H9 (cell line): ENCODE data around the gene SCP2. TPM values are rescaled to one million over a fixed set of nuclear protein-coding genes. Genes with fewer than 3 reads are reported as not detected.

Experiments
- DNase-seq: peaks from one replicate; pipeline ENCODE4 v3.0.0-alpha.2; 2017
- H2AFZ ChIP-seq: one replicate; pipeline ENCODE4 v1.6.1; 2013; ENCODE audit warnings: mild to moderate bottlenecking, low read length, control low read depth, moderate library complexity
- H2AK5ac ChIP-seq: 2 replicates; pipeline ENCODE4 v1.6.1; 2013; ENCODE audit warnings: low read length, control low read depth, mixed read lengths; ENCODE audit not compliant: insufficient read length
- H2BK120ac ChIP-seq: one replicate; pipeline ENCODE4 v1.6.1; 2013; ENCODE audit warnings: low read depth, mild to moderate bottlenecking, low read length, control low read depth, inconsistent platforms; ENCODE audit not compliant: poor library complexity, severe bottlenecking
- H2BK12ac ChIP-seq: 2 replicates; pipeline ENCODE4 v1.6.1; 2013; ENCODE audit warnings: low read length, control low read depth, mixed read lengths, low read depth; ENCODE audit not compliant: insufficient read length
- H2BK15ac ChIP-seq: 2 replicates; pipeline ENCODE4 v1.6.1; 2013; ENCODE audit warnings: low read depth, low read length, control low read depth
- H2BK20ac ChIP-seq: one replicate; pipeline ENCODE4 v1.6.1; 2013; ENCODE audit warnings: low read depth, mild to moderate bottlenecking, low read length, control low read depth, inconsistent platforms; ENCODE audit not compliant: poor library complexity, severe bottlenecking
- H2BK5ac ChIP-seq: 2 replicates; pipeline ENCODE4 v1.6.1; 2013; ENCODE audit warnings: low read length, control low read depth, mixed read lengths; ENCODE audit not compliant: insufficient read length
- H3K14ac ChIP-seq: 2 replicates; pipeline ENCODE4 v1.6.1; 2013; ENCODE audit warnings: low read length, control low read depth; ENCODE audit not compliant: insufficient read depth
- H3K18ac ChIP-seq: 2 replicates; pipeline ENCODE4 v1.6.1; 2013; ENCODE audit warnings: low read depth, mild to moderate bottlenecking, mixed read lengths, low read length, control low read depth; ENCODE audit not compliant: insufficient read length
- H3K23ac ChIP-seq: 2 replicates; pipeline ENCODE4 v1.6.1; 2013; ENCODE audit warnings: low read length, control low read depth, mixed read lengths, low read depth; ENCODE audit not compliant: insufficient read length
- H3K23me2 ChIP-seq: 2 replicates; pipeline ENCODE4 v1.6.1; 2013; ENCODE audit warnings: low read depth, mild to moderate bottlenecking, mixed read lengths, low read length, control low read depth; ENCODE audit not compliant: insufficient read length, poor library complexity, severe bottlenecking
- H3K27ac ChIP-seq: 2 replicates; pipeline ENCODE4 v1.5.1; 2013; ENCODE audit warnings: low read length, control low read depth, mixed read lengths, low read depth; ENCODE audit not compliant: insufficient read length
- H3K27me3 ChIP-seq: 2 replicates; pipeline ENCODE4 v1.6.1; 2013; ENCODE audit warnings: low read length, control low read depth, inconsistent platforms; ENCODE audit not compliant: insufficient read depth
- H3K4ac ChIP-seq: 2 replicates; pipeline ENCODE4 v1.6.1; 2013; ENCODE audit warnings: low read depth, mild to moderate bottlenecking, control low read depth, inconsistent platforms, low read length, moderate library complexity
- H3K4me1 ChIP-seq: 2 replicates; pipeline ENCODE4 v1.6.1; 2013; ENCODE audit warnings: low read length, control low read depth, inconsistent platforms; ENCODE audit not compliant: insufficient read depth
- H3K4me2 ChIP-seq: 2 replicates; pipeline ENCODE4 v1.6.1; 2013; ENCODE audit warnings: low read length, control low read depth, mixed read lengths; ENCODE audit not compliant: insufficient read length, insufficient read depth
- H3K56ac ChIP-seq: 2 replicates; pipeline ENCODE4 v1.6.1; 2013; ENCODE audit warnings: low read depth, mild to moderate bottlenecking, mixed read lengths, low read length, control low read depth; ENCODE audit not compliant: insufficient read length
- H3K79me1 ChIP-seq: 2 replicates; pipeline ENCODE4 v1.6.1; 2013; ENCODE audit warnings: low read depth, mild to moderate bottlenecking, moderate library complexity, low read length, control low read depth, inconsistent platforms; ENCODE audit not compliant: insufficient read depth, poor library complexity, severe bottlenecking
- H3K79me2 ChIP-seq: 2 replicates; pipeline ENCODE4 v1.6.1; 2013; ENCODE audit warnings: low read length, control low read depth, inconsistent platforms; ENCODE audit not compliant: insufficient read depth
- H3K9ac ChIP-seq: 2 replicates; pipeline ENCODE4 v1.6.1; 2013; ENCODE audit warnings: low read length, control low read depth, mixed read lengths; ENCODE audit not compliant: insufficient read length; ENCODE audit errors: extremely low read depth
- H3K9me3 ChIP-seq: one replicate; pipeline ENCODE4 v1.6.1; 2013; ENCODE audit warnings: low read depth, low read length, inconsistent platforms; ENCODE audit not compliant: control insufficient read depth
- H3T11ph ChIP-seq: one replicate; pipeline ENCODE4 v1.6.1; 2013; ENCODE audit warnings: mild to moderate bottlenecking, low read length, control low read depth, inconsistent platforms
- H4K20me1 ChIP-seq: one replicate; pipeline ENCODE4 v1.6.1; 2013; ENCODE audit not compliant: control insufficient read depth, insufficient read length, insufficient read depth
- H4K5ac ChIP-seq: 2 replicates; pipeline ENCODE4 v1.6.1; 2013; ENCODE audit warnings: low read depth, mild to moderate bottlenecking, mixed read lengths, low read length, control low read depth; ENCODE audit not compliant: insufficient read length
- H4K8ac ChIP-seq: replicated peaks from 2 replicates; pipeline ENCODE4 v1.6.1; 2013; ENCODE audit warnings: low read length, control low read depth, mixed read lengths, low read depth; ENCODE audit not compliant: insufficient read length
- H4K91ac ChIP-seq: 2 replicates; pipeline ENCODE4 v1.6.1; 2013; ENCODE audit warnings: low read depth, mild to moderate bottlenecking, moderate library complexity, mixed read lengths, low read length, control low read depth; ENCODE audit not compliant: insufficient read length
- H3K27ac Mint-ChIP-seq, 3 experiments: 2 replicates in 2 of 3; 3 replicates in 1 of 3; pipeline ENCODE4 v1.8.0; 2020 to 2021; ENCODE audit warnings: mixed read lengths in 3 of 3, mild to moderate bottlenecking in 1 of 3, moderate library complexity in 1 of 3
- H3K27me3 Mint-ChIP-seq: 2 replicates; pipeline ENCODE4 v1.8.0; 2021; ENCODE audit warnings: low read depth, mild to moderate bottlenecking, moderate library complexity, mixed read lengths
- H3K36me3 Mint-ChIP-seq, 3 experiments: 2 replicates in 2 of 3; 3 replicates in 1 of 3; pipeline ENCODE4 v1.8.0; 2020 to 2021; ENCODE audit warnings: low read depth in 3 of 3, mixed read lengths in 3 of 3; ENCODE audit not compliant: insufficient read depth in 1 of 3
- H3K4me1 Mint-ChIP-seq, 2 experiments: 2 replicates each; pipeline ENCODE4 v1.8.0; 2020; ENCODE audit warnings: mixed read lengths in 2 of 2
- H3K4me3 Mint-ChIP-seq, 2 experiments: 2 replicates in 1 of 2; 3 replicates in 1 of 2; pipeline ENCODE4 v1.8.0; 2020 to 2021; ENCODE audit warnings: mild to moderate bottlenecking in 2 of 2, mixed read lengths in 2 of 2, moderate library complexity in 1 of 2
- H3K9me3 Mint-ChIP-seq, 2 experiments: 2 replicates in 1 of 2; 3 replicates in 1 of 2; pipeline ENCODE4 v1.8.0; 2020; ENCODE audit warnings: mild to moderate bottlenecking in 2 of 2, mixed read lengths in 2 of 2, moderate library complexity in 1 of 2
- WGBS: extraction: QIAGEN DNeasy Blood & Tissue Kit; methylation state at CpG from one replicate; pipeline ENCODE4 v1.1.7; 2013; ENCODE audit warnings: missing lambda C conversion rate, low lambda C conversion rate, mixed read lengths; ENCODE audit not compliant: insufficient read length; ENCODE audit errors: extremely low coverage; 5-methylcytosine and 5-hydroxymethylcytosine counted together
- total RNA-seq: library from RNA; stranded (reverse); gene quantifications from 2 replicates; pipeline ENCODE4 v1.2.1, GENCODE V29; 2021
- TF ChIP-seq, protein P1 (sequence below): fragments of 200-600 bp; sonication (generic); conservative IDR thresholded peaks from 3 replicates; pipeline ENCODE4 v1.8.0; 2021; ENCODE audit warnings: antibody characterized with exemption, mild to moderate bottlenecking

SCP2 gene
- total RNA-seq, 1 experiment from 2014 or later, result 48.8 TPM

- Histone ChIP-seq H3K14ac (peak overlapping the region; percentile 66; the same call in 1 of the 2 replicates), H3K9me3 (no peaks in the 10 kb centered on the region), H4K5ac (no peak overlapping the region), H2AK5ac (no peak overlapping the region), H2AFZ (no peak overlapping the region), H3K27me3 (no peaks in the 10 kb centered on the region), H3K56ac (no peak overlapping the region), H3K4me1 (peaks cover 6% of the 10 kb centered on the region; the same call in 1 of the 2 replicates), H2BK5ac (no peak overlapping the region), H3K18ac (no peak overlapping the region), H4K8ac (no peak overlapping the region), H4K91ac (no peak overlapping the region), H3K27ac (no peak overlapping the region), H2BK120ac (no peak overlapping the region), H4K20me1 (no peaks in the 10 kb centered on the region), H3T11ph (no peak overlapping the region), H3K23ac (no peak overlapping the region), H3K23me2 (peaks cover 3% of the 10 kb centered on the region), H3K4me2 (no peak overlapping the region), H2BK12ac (no peak overlapping the region), H3K79me2 (no peaks in the 10 kb centered on the region), H2BK20ac (no peak overlapping the region), H2BK15ac (no peak overlapping the region), H3K79me1 (no peaks in the 10 kb centered on the region), H3K9ac (no peak overlapping the region), H3K4ac (no peak overlapping the region)
- H3K27ac Mint-ChIP-seq, result no peak overlapping the region; a peak in 1 of 7 replicates
- TF ChIP-seq, protein P1, sequence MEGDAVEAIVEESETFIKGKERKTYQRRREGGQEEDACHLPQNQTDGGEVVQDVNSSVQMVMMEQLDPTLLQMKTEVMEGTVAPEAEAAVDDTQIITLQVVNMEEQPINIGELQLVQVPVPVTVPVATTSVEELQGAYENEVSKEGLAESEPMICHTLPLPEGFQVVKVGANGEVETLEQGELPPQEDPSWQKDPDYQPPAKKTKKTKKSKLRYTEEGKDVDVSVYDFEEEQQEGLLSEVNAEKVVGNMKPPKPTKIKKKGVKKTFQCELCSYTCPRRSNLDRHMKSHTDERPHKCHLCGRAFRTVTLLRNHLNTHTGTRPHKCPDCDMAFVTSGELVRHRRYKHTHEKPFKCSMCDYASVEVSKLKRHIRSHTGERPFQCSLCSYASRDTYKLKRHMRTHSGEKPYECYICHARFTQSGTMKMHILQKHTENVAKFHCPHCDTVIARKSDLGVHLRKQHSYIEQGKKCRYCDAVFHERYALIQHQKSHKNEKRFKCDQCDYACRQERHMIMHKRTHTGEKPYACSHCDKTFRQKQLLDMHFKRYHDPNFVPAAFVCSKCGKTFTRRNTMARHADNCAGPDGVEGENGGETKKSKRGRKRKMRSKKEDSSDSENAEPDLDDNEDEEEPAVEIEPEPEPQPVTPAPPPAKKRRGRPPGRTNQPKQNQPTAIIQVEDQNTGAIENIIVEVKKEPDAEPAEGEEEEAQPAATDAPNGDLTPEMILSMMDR, result no peak
- no peak overlapping the region for H3K4me3 Mint-ChIP-seq
- no peaks in the 10 kb centered on the region for H3K36me3 Mint-ChIP-seq
- no CpG with 5 or more reads among the region's 46 CpGs for WGBS
- H3K9me3 Mint-ChIP-seq, result no peaks in the 10 kb centered on the region
- no peak for DNase-seq
- peaks cover 6% of the 10 kb centered on the region for H3K27me3 Mint-ChIP-seq
- H3K4me1 Mint-ChIP-seq, result peaks cover 11 to 34% of the 10 kb centered on the region in 2 experiments
Observed at GRCh38 chr1:53078333-53079101, 151.4 kb downstream of the SCP2 start.
